Lung (tissue), 12 donors: ENCODE measurements around the gene TUBGCP4. TPM values are rescaled to one million over a fixed set of nuclear protein-coding genes. Genes with fewer than 3 reads are reported as not detected.

Experiments
- ATAC-seq: fragments of 200-7000 bp; cut with Tn5 transposase; one replicate; pipeline ENCODE4 v1.9.1; 2020; ENCODE audit warnings: moderate number of reproducible peaks; ENCODE audit not compliant: insufficient read depth, low FRiP score
- DNase-seq, 3 donors: peaks; one replicate each; pipeline ENCODE4 v3.0.0-alpha.2; 2013 to 2017
- H3K27ac ChIP-seq, 2 donors: one replicate each; pipeline ENCODE4 v1.5.1; 2013; ENCODE audit warnings: mild to moderate bottlenecking in 2 of 2, moderate library complexity in 2 of 2, control low read depth in 1 of 2, inconsistent platforms in 1 of 2, low read depth in 1 of 2, low read length in 1 of 2
- H3K27me3 ChIP-seq, 3 donors: one replicate each; pipeline ENCODE4 v1.5.1; 2013; ENCODE audit warnings: low read length in 2 of 3; ENCODE audit not compliant: control insufficient read depth in 3 of 3, insufficient read depth in 3 of 3
- H3K36me3 ChIP-seq, 4 donors: one replicate each; pipeline ENCODE4 v1.5.1; 2013; ENCODE audit warnings: low read length in 4 of 4, mild to moderate bottlenecking in 1 of 4, moderate library complexity in 1 of 4; ENCODE audit not compliant: control insufficient read depth in 4 of 4, insufficient read depth in 4 of 4
- H3K4me1 ChIP-seq, 5 donors: one replicate each; pipeline ENCODE4 v1.5.1; 2013; ENCODE audit warnings: low read length in 5 of 5, mild to moderate bottlenecking in 2 of 5, moderate library complexity in 1 of 5; ENCODE audit not compliant: control insufficient read depth in 5 of 5, insufficient read depth in 5 of 5
- H3K4me3 ChIP-seq: one replicate; pipeline ENCODE4 v1.5.1; 2013; ENCODE audit warnings: mild to moderate bottlenecking, control low read depth, moderate library complexity
- H3K9ac ChIP-seq, 2 donors: one replicate each; pipeline ENCODE4 v1.5.1; 2013; ENCODE audit warnings: low read length in 2 of 2, control low read depth in 1 of 2; ENCODE audit not compliant: insufficient read depth in 1 of 2
- H3K9me3 ChIP-seq, 4 donors: one replicate each; pipeline ENCODE4 v1.5.1; 2013; ENCODE audit warnings: low read length in 3 of 4, mild to moderate bottlenecking in 1 of 4, moderate library complexity in 1 of 4; ENCODE audit not compliant: control insufficient read depth in 4 of 4, insufficient read depth in 3 of 4
- WGBS, 2 donors: extraction: QIAGEN DNeasy Blood & Tissue Kit; methylation state at CpG; one replicate each; pipeline ENCODE4 v1.1.7; 2013; 5-methylcytosine and 5-hydroxymethylcytosine counted together
- polyA plus RNA-seq, 2 donors: library from polyadenylated mRNA; stranded (reverse); fragments of 200-250 nt; gene quantifications; one replicate each; pipeline ENCODE4 v1.2.1, GENCODE V29; 2013
- total RNA-seq, 2 donors: library from RNA; depleted of rRNA in 1 of 2; stranded (reverse); fragments of >200 nt in 1 of 2; gene quantifications; one replicate each; pipeline ENCODE4 v1.2.1, GENCODE V29; 2014 to 2021
- TF ChIP-seq, protein P1 (sequence below): IDR thresholded peaks from 2 replicates; pipeline ENCODE4 v1.5.1; 2012; ENCODE audit warnings: mild to moderate bottlenecking; ENCODE audit errors: control extremely low read depth, extremely low read depth
- donor health status: control.
- donor health status: control.
- donor health status: Bipolar disorder and iron deficiency.
- donor health status: healthy.
- donor health status: DM: yes; HTN: yes; CAD: no.

TUBGCP4 gene
- total and polyA plus RNA-seq, 4 donors = 5.4 to 17.0 (median 12.1) TPM

DNA sequence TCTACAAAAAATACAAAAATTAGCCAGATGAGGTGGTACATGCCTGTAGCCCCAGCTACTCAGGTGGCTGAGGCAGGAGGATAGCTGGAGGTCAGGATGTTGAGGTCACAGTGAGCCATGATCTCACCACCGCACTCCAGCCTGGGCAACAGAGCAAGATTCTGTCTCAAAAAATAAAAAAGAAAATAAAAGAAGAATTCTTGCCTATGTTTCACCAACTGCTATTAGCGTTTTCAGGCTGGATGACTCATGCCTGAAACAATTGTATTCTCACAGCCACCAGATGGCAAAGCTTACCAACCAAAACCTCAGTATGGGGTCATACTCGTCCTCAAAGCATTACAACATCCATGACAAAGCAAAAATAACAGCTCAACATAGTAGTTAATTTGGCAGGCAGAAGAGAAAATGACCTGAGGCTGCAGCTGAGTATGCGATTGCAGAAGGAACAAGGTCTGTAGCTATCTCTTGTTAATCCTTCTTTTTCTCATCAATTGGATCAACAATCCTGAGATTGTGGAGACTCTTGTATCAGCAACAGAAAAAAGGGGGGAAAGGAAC lies 69.9 kb downstream of the TUBGCP4 start:
- no peaks in the 10 kb centered on the region for H3K27me3 ChIP-seq
- DNase-seq (peak; percentile 59 to 93 (median 90)), ATAC-seq (peak; percentile 86)
- no peak overlapping the region for H3K4me3 ChIP-seq
- peaks cover 0 to 7% (median 0%) of the 10 kb centered on the region in 5 donors for H3K4me1 ChIP-seq
- no peaks in the 10 kb centered on the region for H3K9me3 ChIP-seq
- H3K36me3 ChIP-seq = peaks cover 3 to 26% (median 13%) of the 10 kb centered on the region in 4 donors
- no peak overlapping the region for H3K27ac ChIP-seq
- TF ChIP-seq, protein P1, sequence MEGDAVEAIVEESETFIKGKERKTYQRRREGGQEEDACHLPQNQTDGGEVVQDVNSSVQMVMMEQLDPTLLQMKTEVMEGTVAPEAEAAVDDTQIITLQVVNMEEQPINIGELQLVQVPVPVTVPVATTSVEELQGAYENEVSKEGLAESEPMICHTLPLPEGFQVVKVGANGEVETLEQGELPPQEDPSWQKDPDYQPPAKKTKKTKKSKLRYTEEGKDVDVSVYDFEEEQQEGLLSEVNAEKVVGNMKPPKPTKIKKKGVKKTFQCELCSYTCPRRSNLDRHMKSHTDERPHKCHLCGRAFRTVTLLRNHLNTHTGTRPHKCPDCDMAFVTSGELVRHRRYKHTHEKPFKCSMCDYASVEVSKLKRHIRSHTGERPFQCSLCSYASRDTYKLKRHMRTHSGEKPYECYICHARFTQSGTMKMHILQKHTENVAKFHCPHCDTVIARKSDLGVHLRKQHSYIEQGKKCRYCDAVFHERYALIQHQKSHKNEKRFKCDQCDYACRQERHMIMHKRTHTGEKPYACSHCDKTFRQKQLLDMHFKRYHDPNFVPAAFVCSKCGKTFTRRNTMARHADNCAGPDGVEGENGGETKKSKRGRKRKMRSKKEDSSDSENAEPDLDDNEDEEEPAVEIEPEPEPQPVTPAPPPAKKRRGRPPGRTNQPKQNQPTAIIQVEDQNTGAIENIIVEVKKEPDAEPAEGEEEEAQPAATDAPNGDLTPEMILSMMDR = peak; percentile 15
- H3K9ac ChIP-seq = no peak overlapping the region
- 25 to 32% methylated on average over 4 of the region's 4 CpGs for WGBS, 2 donors

DNA sequence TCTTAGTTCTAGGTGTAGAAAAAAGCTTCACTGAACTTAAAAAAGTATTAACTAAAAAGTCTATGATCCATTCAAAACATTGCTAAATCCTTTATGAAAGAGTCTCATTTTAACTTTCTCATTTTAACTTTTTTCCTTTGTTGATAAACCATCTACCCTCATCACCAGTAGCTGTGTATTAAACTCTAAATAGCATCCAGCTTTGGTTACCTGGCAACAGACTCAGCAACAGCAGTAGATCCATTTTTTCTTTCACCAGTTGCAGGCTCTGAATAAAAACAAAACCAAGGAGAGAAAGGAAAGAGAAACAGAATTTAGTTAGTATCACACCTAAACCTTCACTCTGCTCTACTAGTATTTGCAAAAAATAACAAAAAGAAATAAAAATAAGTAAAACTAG lies 70.4 kb downstream of the TUBGCP4 start:
- no peaks in the 10 kb centered on the region for H3K27me3 ChIP-seq
- TF ChIP-seq, protein P1 = no peak
- H3K36me3 ChIP-seq = peaks cover 5 to 28% (median 14%) of the 10 kb centered on the region in 4 donors
- no peak overlapping the region for H3K4me3 ChIP-seq
- ATAC-seq (no peak), DNase-seq (peak in 2 of 3 donors; percentile 28 to 47)
- H3K27ac ChIP-seq = no peak overlapping the region
- no peak overlapping the region for H3K9ac ChIP-seq
- peaks cover 0 to 7% (median 0%) of the 10 kb centered on the region in 5 donors for H3K4me1 ChIP-seq
- no peaks in the 10 kb centered on the region for H3K9me3 ChIP-seq

DNA sequence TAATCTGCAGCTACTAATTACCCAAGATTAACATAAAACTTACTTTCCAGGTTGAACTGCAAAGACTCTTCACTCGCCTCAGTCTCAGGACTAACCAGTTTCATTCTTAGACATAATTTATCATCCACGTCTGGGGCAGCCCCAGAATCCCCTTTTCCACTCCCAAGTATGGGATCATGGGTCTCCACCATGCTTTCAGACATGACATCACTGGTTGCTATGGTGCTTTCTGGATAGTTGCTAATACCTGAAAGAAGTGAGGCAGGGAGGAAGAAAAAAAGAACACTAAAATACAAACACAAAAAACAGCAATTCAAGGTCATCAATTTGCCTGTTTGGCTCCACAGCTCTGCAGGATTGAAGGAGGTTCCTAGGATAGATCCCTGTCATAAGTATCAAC lies 75.4 kb downstream of the TUBGCP4 start:
- H3K9me3 ChIP-seq = no peaks in the 10 kb centered on the region
- ATAC-seq = no peak
- 83 to 85% methylated on average over 2 of the region's 2 CpGs for WGBS, 2 donors
- DNase-seq = no peak
- no peak overlapping the region for H3K27ac ChIP-seq
- H3K36me3 ChIP-seq = peaks cover 4 to 24% (median 10%) of the 10 kb centered on the region in 4 donors
- no peak overlapping the region for H3K9ac ChIP-seq
- H3K4me1 ChIP-seq = peaks cover 0 to 1% (median 0%) of the 10 kb centered on the region in 5 donors
- TF ChIP-seq, protein P1 = no peak
- no peak overlapping the region for H3K4me3 ChIP-seq
- no peaks in the 10 kb centered on the region for H3K27me3 ChIP-seq

- Histone ChIP-seq H3K9me3 (no peaks in the 10 kb centered on the region), H3K4me1 (no peaks in the 10 kb centered on the region), H3K27me3 (no peaks in the 10 kb centered on the region), H3K9ac (no peak overlapping the region), H3K36me3 (peaks cover 0 to 15% (median 12%) of the 10 kb centered on the region in 4 donors), H3K4me3 (no peak overlapping the region), H3K27ac (no peak overlapping the region)
- ATAC-seq (no peak), DNase-seq (no peak)
- TF ChIP-seq, protein P1 = no peak
- WGBS, 2 donors = 87 to 98% methylated on average over 1 of the region's 1 CpG
Measured at GRCh38 chr15:43449981-43450380, 79.1 kb downstream of the TUBGCP4 start.
